ENCODE results near the gene CFAP20DC.

- TF ChIP-seq CTCF (IDR thresholded peaks at IDR 0.05; ENCODE audit: insufficient read depth, low read depth, low read length) (no peak), EZH2 (IDR thresholded peaks at IDR 0.05; ENCODE audit: insufficient read depth, low read length) (no peak)
Observed at GRCh38 chr3:58857402-58857801, 192.4 kb downstream of the CFAP20DC start.
